Natural killer cell (primary cell): ENCODE results near the gene VPS35L. TPM values are rescaled to one million over a fixed set of nuclear protein-coding genes. Genes with fewer than 3 reads are reported as not detected.

ENCODE experiments used
- ATAC-seq, 3 donors: fragments of 150-1000 bp in 2 of 3; fragments of 200-7000 bp in 1 of 3; cut with Tn5 transposase; 1 replicate in 1 of 3; 2 replicates in 2 of 3; pipeline ENCODE4 v1.10.0; 2021; ENCODE audit warnings: mild to moderate bottlenecking in 2 of 3, moderate library complexity in 2 of 3
- DNase-seq, 2 donors: peaks; one replicate each; pipeline versions ENCODE4 v3.0.0 to v3.0.0-alpha.2; 2013 to 2021; ENCODE audit warnings: mixed read lengths in 1 of 2
- H3K27ac ChIP-seq: one replicate; pipeline ENCODE4 v1.5.1; 2013; ENCODE audit warnings: mild to moderate bottlenecking, low read length
- H3K27me3 ChIP-seq: one replicate; pipeline ENCODE4 v1.6.1; 2013; ENCODE audit warnings: low read length; ENCODE audit not compliant: control insufficient read depth, insufficient read depth
- H3K36me3 ChIP-seq: one replicate; pipeline ENCODE4 v1.6.1; 2013; ENCODE audit warnings: low read length; ENCODE audit not compliant: control insufficient read depth, insufficient read depth
- H3K4me1 ChIP-seq: one replicate; pipeline ENCODE4 v1.6.1; 2013; ENCODE audit warnings: low read length; ENCODE audit not compliant: control insufficient read depth, insufficient read depth
- H3K4me3 ChIP-seq: one replicate; pipeline ENCODE4 v1.5.1; 2013; ENCODE audit warnings: low read length
- H3K9me3 ChIP-seq: one replicate; pipeline ENCODE4 v1.6.1; 2013; ENCODE audit warnings: low read length; ENCODE audit not compliant: control insufficient read depth, insufficient read depth
- H3K27ac Mint-ChIP-seq, 2 donors: one replicate each; pipeline ENCODE4 v1.8.0; 2022; ENCODE audit warnings: mild to moderate bottlenecking in 2 of 2, mixed read lengths in 2 of 2, moderate library complexity in 1 of 2
- H3K27me3 Mint-ChIP-seq, 2 donors: one replicate each; pipeline ENCODE4 v1.8.0; 2022; ENCODE audit warnings: low read depth in 2 of 2, mixed read lengths in 2 of 2
- H3K36me3 Mint-ChIP-seq: one replicate; pipeline ENCODE4 v1.8.0; 2022; ENCODE audit warnings: mixed read lengths
- H3K4me1 Mint-ChIP-seq, 2 donors: one replicate each; pipeline ENCODE4 v1.8.0; 2022; ENCODE audit warnings: mixed read lengths in 2 of 2
- H3K4me3 Mint-ChIP-seq: one replicate; pipeline ENCODE4 v1.8.0; 2022; ENCODE audit warnings: mild to moderate bottlenecking, moderate library complexity, mixed read lengths
- H3K9me3 Mint-ChIP-seq, 2 donors: one replicate each; pipeline ENCODE4 v1.8.0; 2022; ENCODE audit warnings: mixed read lengths in 2 of 2
- WGBS: methylation state at CpG from one replicate; pipeline ENCODE4 v1.1.7; 2013; ENCODE audit warnings: missing lambda C conversion rate; ENCODE audit not compliant: insufficient coverage; 5-methylcytosine and 5-hydroxymethylcytosine counted together
- intact Hi-C: fragments of 100-400 bp; cut with micrococcal nuclease; formaldehyde crosslinking; loops from one replicate; pipeline ENCODE4 v1.14.2; 2022
- total RNA-seq, 4 donors: library from RNA; stranded (reverse); fragments of 120-200 nt in 1 of 4; gene quantifications; one replicate each; pipeline versions ENCODE4 v1.2.3 to v1.2.4, GENCODE V29; 2013 to 2022
- TF ChIP-seq, protein P1 (sequence below): fragments of 200-600 bp; IDR thresholded peaks from one replicate; pipeline ENCODE4 v1.8.0; 2022; ENCODE audit warnings: antibody characterized with exemption

VPS35L gene, protein sequence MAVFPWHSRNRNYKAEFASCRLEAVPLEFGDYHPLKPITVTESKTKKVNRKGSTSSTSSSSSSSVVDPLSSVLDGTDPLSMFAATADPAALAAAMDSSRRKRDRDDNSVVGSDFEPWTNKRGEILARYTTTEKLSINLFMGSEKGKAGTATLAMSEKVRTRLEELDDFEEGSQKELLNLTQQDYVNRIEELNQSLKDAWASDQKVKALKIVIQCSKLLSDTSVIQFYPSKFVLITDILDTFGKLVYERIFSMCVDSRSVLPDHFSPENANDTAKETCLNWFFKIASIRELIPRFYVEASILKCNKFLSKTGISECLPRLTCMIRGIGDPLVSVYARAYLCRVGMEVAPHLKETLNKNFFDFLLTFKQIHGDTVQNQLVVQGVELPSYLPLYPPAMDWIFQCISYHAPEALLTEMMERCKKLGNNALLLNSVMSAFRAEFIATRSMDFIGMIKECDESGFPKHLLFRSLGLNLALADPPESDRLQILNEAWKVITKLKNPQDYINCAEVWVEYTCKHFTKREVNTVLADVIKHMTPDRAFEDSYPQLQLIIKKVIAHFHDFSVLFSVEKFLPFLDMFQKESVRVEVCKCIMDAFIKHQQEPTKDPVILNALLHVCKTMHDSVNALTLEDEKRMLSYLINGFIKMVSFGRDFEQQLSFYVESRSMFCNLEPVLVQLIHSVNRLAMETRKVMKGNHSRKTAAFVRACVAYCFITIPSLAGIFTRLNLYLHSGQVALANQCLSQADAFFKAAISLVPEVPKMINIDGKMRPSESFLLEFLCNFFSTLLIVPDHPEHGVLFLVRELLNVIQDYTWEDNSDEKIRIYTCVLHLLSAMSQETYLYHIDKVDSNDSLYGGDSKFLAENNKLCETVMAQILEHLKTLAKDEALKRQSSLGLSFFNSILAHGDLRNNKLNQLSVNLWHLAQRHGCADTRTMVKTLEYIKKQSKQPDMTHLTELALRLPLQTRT
- 10 to 100 TPM; 37.4 to 53.5 (median 44.4) TPM for total RNA-seq
- total RNA-seq (2013), result 36.3 TPM

GRCh38 chr16:19555186-19555937 is at the start of gene VPS35L:
TSS of gene VPS35L (plus strand) at chr16:19555703. CDS start at chr16:19555730, 27 bp downstream.
- peak within 1 kb of the TSS; percentile 68 for H3K4me3 ChIP-seq
- H3K27ac Mint-ChIP-seq, result peak within 1 kb of the TSS; percentile 90 to 99
- ATAC-seq, result peak; percentile 94 to 99 (median 95)

GRCh38 chr16:19506965-19507364 is 48.5 kb upstream of the VPS35L start:
- H3K27me3 Mint-ChIP-seq, result no peaks in the 10 kb centered on the region
- DNase-seq, result no peak
- H3K4me3 ChIP-seq, result no peak overlapping the region
- no peaks in the 10 kb centered on the region for H3K27me3 ChIP-seq
- 95% methylated on average over 3 of the region's 4 CpGs for WGBS
- no peak overlapping the region for H3K4me3 Mint-ChIP-seq
- H3K9me3 Mint-ChIP-seq, result no peaks in the 10 kb centered on the region
- peaks cover 47% of the 10 kb centered on the region for H3K36me3 ChIP-seq
- H3K36me3 Mint-ChIP-seq, result peaks cover 22% of the 10 kb centered on the region
- no peak overlapping the region for H3K27ac ChIP-seq
- no peaks in the 10 kb centered on the region for H3K9me3 ChIP-seq
- intact Hi-C loops, result no loop called here
- H3K4me1 ChIP-seq, result no peaks in the 10 kb centered on the region
- H3K27ac Mint-ChIP-seq, result no peak overlapping the region
- no peak for ATAC-seq
- peaks cover 0 to 6% of the 10 kb centered on the region in 2 donors for H3K4me1 Mint-ChIP-seq
- TF ChIP-seq, protein P1, sequence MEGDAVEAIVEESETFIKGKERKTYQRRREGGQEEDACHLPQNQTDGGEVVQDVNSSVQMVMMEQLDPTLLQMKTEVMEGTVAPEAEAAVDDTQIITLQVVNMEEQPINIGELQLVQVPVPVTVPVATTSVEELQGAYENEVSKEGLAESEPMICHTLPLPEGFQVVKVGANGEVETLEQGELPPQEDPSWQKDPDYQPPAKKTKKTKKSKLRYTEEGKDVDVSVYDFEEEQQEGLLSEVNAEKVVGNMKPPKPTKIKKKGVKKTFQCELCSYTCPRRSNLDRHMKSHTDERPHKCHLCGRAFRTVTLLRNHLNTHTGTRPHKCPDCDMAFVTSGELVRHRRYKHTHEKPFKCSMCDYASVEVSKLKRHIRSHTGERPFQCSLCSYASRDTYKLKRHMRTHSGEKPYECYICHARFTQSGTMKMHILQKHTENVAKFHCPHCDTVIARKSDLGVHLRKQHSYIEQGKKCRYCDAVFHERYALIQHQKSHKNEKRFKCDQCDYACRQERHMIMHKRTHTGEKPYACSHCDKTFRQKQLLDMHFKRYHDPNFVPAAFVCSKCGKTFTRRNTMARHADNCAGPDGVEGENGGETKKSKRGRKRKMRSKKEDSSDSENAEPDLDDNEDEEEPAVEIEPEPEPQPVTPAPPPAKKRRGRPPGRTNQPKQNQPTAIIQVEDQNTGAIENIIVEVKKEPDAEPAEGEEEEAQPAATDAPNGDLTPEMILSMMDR, result no peak

More at GRCh38 chr16:19555186-19555937, at the start of gene VPS35L:
- intact Hi-C loops, result loop anchor here (1.0 to 5.0 kb wide), 4 partner anchors 32 to 753 kb away; partner anchors contain the start of genes ARL6IP1, CCP110, IQCK and KNOP1
- Mint-ChIP-seq H3K9me3 (no peaks in the 10 kb centered on the region), H3K27me3 (no peaks in the 10 kb centered on the region), H3K4me1 (peaks cover 15 to 23% of the 10 kb centered on the region in 2 donors), H3K36me3 (no peaks in the 10 kb centered on the region), H3K4me3 (peak within 1 kb of the TSS; percentile 96)
- Histone ChIP-seq H3K36me3 (no peaks in the 10 kb centered on the region), H3K4me1 (peaks cover 16% of the 10 kb centered on the region), H3K27ac (peak within 1 kb of the TSS; percentile 79), H3K27me3 (no peaks in the 10 kb centered on the region), H3K9me3 (no peaks in the 10 kb centered on the region)
- WGBS, result under 1% methylated on average over 53 of the region's 53 CpGs
- peak; percentile 95 to 99 for DNase-seq
- TF ChIP-seq, protein P1, result peak; percentile 79

DNA sequence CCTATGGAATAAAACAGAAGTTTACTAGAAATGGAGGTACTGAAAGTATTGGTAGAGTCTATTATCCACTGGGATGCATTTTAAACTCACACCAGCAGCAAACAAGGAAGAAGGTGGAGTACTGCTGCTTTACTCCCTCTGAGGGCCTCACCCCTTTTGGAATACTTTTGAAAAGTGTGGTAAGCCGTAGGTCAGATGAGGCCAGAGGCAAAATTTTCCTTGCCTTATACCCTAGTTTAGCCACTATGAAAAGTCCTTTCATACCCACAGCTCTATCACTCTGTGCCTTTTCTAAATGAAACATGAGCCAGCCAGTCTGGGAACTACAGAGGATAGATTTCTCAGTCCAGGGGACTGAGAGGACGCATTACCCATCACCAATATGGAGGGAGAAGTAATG is 47.6 kb upstream of the VPS35L start:
- 94% methylated on average over 2 of the region's 2 CpGs for WGBS
- Histone ChIP-seq H3K27ac (no peak overlapping the region), H3K36me3 (peaks cover 42% of the 10 kb centered on the region), H3K27me3 (no peaks in the 10 kb centered on the region), H3K4me3 (no peak overlapping the region), H3K9me3 (no peaks in the 10 kb centered on the region), H3K4me1 (no peaks in the 10 kb centered on the region)
- no peaks in the 10 kb centered on the region for H3K9me3 Mint-ChIP-seq
- H3K27me3 Mint-ChIP-seq, result no peaks in the 10 kb centered on the region
- ATAC-seq (no peak), DNase-seq (no peak)
- TF ChIP-seq, protein P1, result no peak
- no peak overlapping the region for H3K4me3 Mint-ChIP-seq
- intact Hi-C loops, result no loop called here
- peaks cover 22% of the 10 kb centered on the region for H3K36me3 Mint-ChIP-seq
- no peak overlapping the region for H3K27ac Mint-ChIP-seq
- peaks cover 5 to 6% of the 10 kb centered on the region in 2 donors for H3K4me1 Mint-ChIP-seq
